K562 (cell line): Measurements from ENCODE around the gene MARK4.

Experiments used
- ELF4 ChIP-seq: fragments of 450-650 bp; formaldehyde crosslinking; IDR thresholded peaks from 2 replicates; pipeline ENCODE4 v1.4.0; 2022; ENCODE audit warnings: missing genetic modification characterization
- GATA2 ChIP-seq: sonication (generic); formaldehyde crosslinking; IDR thresholded peaks from 2 replicates; pipeline ENCODE4 v1.4.0; 2020; ENCODE audit warnings: mild to moderate bottlenecking, missing genetic modification reagents
- MXI1 ChIP-seq: IDR thresholded peaks from 2 replicates; pipeline ENCODE4 v1.6.1; 2011; ENCODE audit warnings: low read depth, mild to moderate bottlenecking, improper control_type of control experiment, low read length
- POLR2A ChIP-seq: fragments of 450-650 bp; conservative IDR thresholded peaks from 2 replicates; pipeline ENCODE4 v1.6.1; 2016
- ZBTB17 ChIP-seq: fragments of 450-650 bp; formaldehyde crosslinking; IDR thresholded peaks from 2 replicates; pipeline ENCODE4 v1.4.0; 2020; ENCODE audit warnings: mild to moderate bottlenecking
- ZNF133 ChIP-seq: fragments of 250-450 bp; sonication (Bioruptor Pico); IDR thresholded peaks from 2 replicates; pipeline ENCODE4 v1.4.0; 2020; ENCODE audit warnings: mild to moderate bottlenecking
- TF ChIP-seq, protein P1 (sequence below): sonication (generic); formaldehyde crosslinking; IDR thresholded peaks from 2 replicates; pipeline ENCODE4 v1.8.0; 2022; ENCODE audit warnings: missing genetic modification reagents, mild to moderate bottlenecking, moderate library complexity, borderline replicate concordance

- TF ChIP-seq ELF4 (CRISPR knock-in tag) (no peak), MXI1 (no peak), ZNF133 (CRISPR knock-in tag) (no peak), GATA2 (CRISPR knock-in tag) (no peak), ZBTB17 (CRISPR knock-in tag) (no peak), POLR2A (no peak)
- TF ChIP-seq, protein P1, sequence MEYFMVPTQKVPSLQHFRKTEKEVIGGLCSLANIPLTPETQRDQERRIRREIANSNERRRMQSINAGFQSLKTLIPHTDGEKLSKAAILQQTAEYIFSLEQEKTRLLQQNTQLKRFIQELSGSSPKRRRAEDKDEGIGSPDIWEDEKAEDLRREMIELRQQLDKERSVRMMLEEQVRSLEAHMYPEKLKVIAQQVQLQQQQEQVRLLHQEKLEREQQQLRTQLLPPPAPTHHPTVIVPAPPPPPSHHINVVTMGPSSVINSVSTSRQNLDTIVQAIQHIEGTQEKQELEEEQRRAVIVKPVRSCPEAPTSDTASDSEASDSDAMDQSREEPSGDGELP (CRISPR knock-in tag) = no peak
Measured at GRCh38 chr19:45206328-45206727, 44.7 kb upstream of the MARK4 start.
